PC-3 (cell line): Measurements from ENCODE around the gene UVSSA.

ENCODE experiments used
- EZH2 ChIP-seq: fragments of 300-600 bp; sonication (generic); IDR thresholded peaks from one replicate; pipeline ENCODE4 v1.6.1; 2017; ENCODE audit warnings: antibody characterized with exemption, mild to moderate bottlenecking, low read length; ENCODE audit not compliant: unreplicated experiment
- EZH2phosphoT487 ChIP-seq: fragments of 300-600 bp; sonication (generic); IDR thresholded peaks from 2 replicates; pipeline ENCODE4 v1.6.1; 2018; ENCODE audit warnings: mild to moderate bottlenecking, antibody characterized with exemption, low read length, borderline replicate concordance
- TF ChIP-seq, protein P1 (sequence below): fragments of 300-600 bp; sonication (generic); conservative IDR thresholded peaks from 2 replicates; pipeline ENCODE4 v1.5.1; 2017; ENCODE audit warnings: antibody characterized with exemption, low read depth, mild to moderate bottlenecking, low read length

DNA sequence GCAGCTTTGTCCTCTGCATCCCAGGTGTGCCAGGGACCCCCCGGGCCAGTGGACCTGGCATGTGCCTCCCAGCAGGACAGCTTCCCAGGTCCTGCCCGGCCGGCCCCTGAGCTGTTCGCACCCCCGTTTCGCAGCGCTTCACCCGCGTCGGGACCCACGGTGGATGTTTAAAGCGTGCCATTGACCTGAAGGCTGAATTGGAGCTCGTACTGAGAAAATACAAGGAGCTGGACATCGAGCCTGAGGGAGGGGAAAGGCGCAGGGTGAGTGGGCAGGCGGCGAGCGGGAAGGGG lies 7.9 kb downstream of the UVSSA start:
- TF ChIP-seq, protein P1, sequence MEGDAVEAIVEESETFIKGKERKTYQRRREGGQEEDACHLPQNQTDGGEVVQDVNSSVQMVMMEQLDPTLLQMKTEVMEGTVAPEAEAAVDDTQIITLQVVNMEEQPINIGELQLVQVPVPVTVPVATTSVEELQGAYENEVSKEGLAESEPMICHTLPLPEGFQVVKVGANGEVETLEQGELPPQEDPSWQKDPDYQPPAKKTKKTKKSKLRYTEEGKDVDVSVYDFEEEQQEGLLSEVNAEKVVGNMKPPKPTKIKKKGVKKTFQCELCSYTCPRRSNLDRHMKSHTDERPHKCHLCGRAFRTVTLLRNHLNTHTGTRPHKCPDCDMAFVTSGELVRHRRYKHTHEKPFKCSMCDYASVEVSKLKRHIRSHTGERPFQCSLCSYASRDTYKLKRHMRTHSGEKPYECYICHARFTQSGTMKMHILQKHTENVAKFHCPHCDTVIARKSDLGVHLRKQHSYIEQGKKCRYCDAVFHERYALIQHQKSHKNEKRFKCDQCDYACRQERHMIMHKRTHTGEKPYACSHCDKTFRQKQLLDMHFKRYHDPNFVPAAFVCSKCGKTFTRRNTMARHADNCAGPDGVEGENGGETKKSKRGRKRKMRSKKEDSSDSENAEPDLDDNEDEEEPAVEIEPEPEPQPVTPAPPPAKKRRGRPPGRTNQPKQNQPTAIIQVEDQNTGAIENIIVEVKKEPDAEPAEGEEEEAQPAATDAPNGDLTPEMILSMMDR, result no peak
- no peak for TF ChIP-seq EZH2phosphoT487
- TF ChIP-seq EZH2, result no peak
